C4-2B (cell line): Measurements from ENCODE around the gene UMAD1.

Source experiments
- CTCF ChIP-seq: fragments of 450-650 bp; conservative IDR thresholded peaks from 2 replicates; pipeline ENCODE4 v1.5.1; 2017; ENCODE audit warnings: mild to moderate bottlenecking
- ZFX ChIP-seq: fragments of 450-650 bp; IDR thresholded peaks from 2 replicates; pipeline ENCODE4 v1.6.1; 2017

DNA sequence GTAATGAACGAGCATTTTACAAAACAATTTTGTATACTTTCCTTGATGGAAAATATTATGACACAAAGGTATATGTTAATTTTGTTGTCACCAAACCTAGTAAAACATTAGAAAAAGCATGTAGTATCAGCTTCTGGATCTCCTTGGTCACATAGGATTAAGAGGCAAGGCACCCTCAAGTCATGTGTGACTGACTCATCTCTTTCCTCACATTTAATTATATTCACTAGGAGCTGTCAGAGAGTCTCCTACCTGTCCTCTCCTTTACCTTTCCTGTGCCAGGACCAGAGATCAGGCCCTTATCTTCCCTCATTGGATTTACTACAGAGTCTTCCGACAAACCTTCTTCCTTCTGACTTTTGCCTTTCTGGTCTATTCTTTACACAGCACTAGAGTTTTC, 189.1 kb downstream of the UMAD1 start:
- no peak for TF ChIP-seq CTCF
- TF ChIP-seq ZFX = no peak
